HCT116 (cell line): ENCODE measurements around the gene FHL2. TPM values are rescaled to one million over a fixed set of nuclear protein-coding genes. Genes with fewer than 3 reads are reported as not detected.

Experiments used
- ATAC-seq: fragments of 200-7000 bp; cut with Tn5 transposase; 2 replicates; pipeline ENCODE4 v1.9.1; 2020; ENCODE audit warnings: mild to moderate bottlenecking, moderate library complexity
- BruUV-seq: library from RNA; stranded (reverse); fragments of 400-500 nt; replicated peaks from 2 replicates; lab custom pipeline; 2021; lab: Mats Ljungman, UMichigan
- CTCF ChIA-PET: fragments of 300-600 bp; sonication (Branson Sonifier 250); formaldehyde crosslinking; loops from one replicate; lab custom pipeline; 2021; ENCODE audit warnings: antibody characterized with exemption; lab: Charles Lee
- POLR2A ChIA-PET: fragments of 300-600, 350-600 bp; sonication (Branson Sonifier 250); formaldehyde crosslinking; loops from one replicate; lab custom pipeline; 2021; ENCODE audit warnings: antibody characterized with exemption; lab: Charles Lee
- RAD21 ChIA-PET, 2 experiments: fragments of 300-600 bp; sonication (Branson Sonifier 250); formaldehyde crosslinking; loops; one replicate each; lab custom pipeline; 2023; ENCODE audit warnings: low total read pairs in 2 of 2; ENCODE audit not compliant: uncharacterized antibody in 2 of 2, unreplicated experiment in 2 of 2, low non-redundant PET in 1 of 2; lab: Charles Lee
- DNase-seq: peaks from one replicate; pipeline ENCODE4 v3.0.0-alpha.2; 2010; ENCODE audit warnings: low read depth, low spot score
- H2AFZ ChIP-seq: fragments of 200-600 bp; shearing (Covaris generic), sonication (generic); 2 replicates; pipeline ENCODE4 v1.6.1; 2017; ENCODE audit warnings: low read depth, mixed run types, mixed read lengths, antibody characterized with exemption, low read length; ENCODE audit not compliant: poor library complexity, severe bottlenecking
- H3K27ac ChIP-seq: 2 replicates; pipeline ENCODE4 v1.5.1; 2012; ENCODE audit warnings: low read depth, low read length
- H3K27me3 ChIP-seq: fragments of 200-600 bp; sonication (generic); 2 replicates; pipeline ENCODE4 v1.6.1; 2016; ENCODE audit warnings: mixed run types, low read length, mixed read lengths; ENCODE audit not compliant: insufficient read depth
- H3K36me3 ChIP-seq, 2 experiments: fragments of 200-500 bp in 1 of 2; fragments of 200-600 bp in 1 of 2; sonication (Bioruptor generic) in 1 of 2; sonication (generic) in 1 of 2; 2 replicates each; pipeline versions ENCODE4 v1.5.1 to v1.6.1; 2014 to 2016; ENCODE audit warnings: low read length in 2 of 2, inconsistent platforms in 1 of 2, mixed read lengths in 1 of 2, mixed run types in 1 of 2; ENCODE audit not compliant: insufficient read depth in 2 of 2, control insufficient read depth in 1 of 2
- H3K4me1 ChIP-seq, 2 experiments: fragments of 200-600 bp in 1 of 2; sonication (generic) in 1 of 2; 2 replicates each; pipeline versions ENCODE4 v1.5.1 to v1.6.1; 2012 to 2017; ENCODE audit warnings: low read length in 2 of 2, inconsistent platforms in 1 of 2, mild to moderate bottlenecking in 1 of 2, mixed read lengths in 1 of 2, mixed run types in 1 of 2, moderate library complexity in 1 of 2; ENCODE audit not compliant: insufficient read depth in 2 of 2, control insufficient read depth in 1 of 2
- H3K4me2 ChIP-seq: fragments of 200-600 bp; sonication (generic); 2 replicates; pipeline ENCODE4 v1.6.1; 2017; ENCODE audit warnings: mixed run types, low read length, mixed read lengths
- H3K4me3 ChIP-seq, 2 experiments: fragments of 200-600 bp in 1 of 2; sonication (generic) in 1 of 2; replicated peaks in 1 of 2; 2 replicates each; pipeline ENCODE4 v1.5.1; 2011 to 2016; ENCODE audit warnings: low read length in 2 of 2, control low read depth in 1 of 2, low read depth in 1 of 2, mild to moderate bottlenecking in 1 of 2, mixed read lengths in 1 of 2, mixed run types in 1 of 2
- H3K79me2 ChIP-seq: fragments of 200-600 bp; sonication (generic); 2 replicates; pipeline ENCODE4 v1.6.1; 2017; ENCODE audit warnings: mild to moderate bottlenecking, mixed run types, low read length, moderate library complexity, mixed read lengths; ENCODE audit not compliant: insufficient read depth
- H3K9ac ChIP-seq: fragments of 200-600 bp; sonication (generic); 2 replicates; pipeline ENCODE4 v1.6.1; 2016; ENCODE audit warnings: low read length, mixed read lengths
- H3K9me2 ChIP-seq: fragments of 200-600 bp; sonication (generic), shearing (Covaris generic); 2 replicates; pipeline ENCODE4 v1.6.1; 2017; ENCODE audit warnings: mixed run types, mild to moderate bottlenecking, moderate library complexity; ENCODE audit not compliant: insufficient read depth
- H3K9me3 ChIP-seq, 2 experiments: fragments of 200-500 bp in 1 of 2; fragments of 200-600 bp in 1 of 2; sonication (Bioruptor generic) in 1 of 2; sonication (generic) in 1 of 2; 2 replicates each; pipeline ENCODE4 v1.6.1; 2014 to 2017; ENCODE audit warnings: low read length in 2 of 2, mixed read lengths in 2 of 2, inconsistent platforms in 1 of 2, low read depth in 1 of 2, mild to moderate bottlenecking in 1 of 2, mixed run types in 1 of 2, moderate library complexity in 1 of 2; ENCODE audit not compliant: control insufficient read depth in 1 of 2, insufficient read depth in 1 of 2
- H4K20me1 ChIP-seq: fragments of 200-600 bp; sonication (generic), shearing (Covaris generic); 2 replicates; pipeline ENCODE4 v1.6.1; 2017; ENCODE audit warnings: mixed run types, mild to moderate bottlenecking, moderate library complexity; ENCODE audit not compliant: insufficient read depth
- EZH2 ChIP-seq: fragments of 200-600 bp; sonication (generic); IDR thresholded peaks from 2 replicates; pipeline ENCODE4 v1.6.1; 2017; ENCODE audit warnings: antibody characterized with exemption, mixed run types
- EZH2phosphoT487 ChIP-seq: fragments of 200-600 bp; IDR thresholded peaks from 2 replicates; pipeline ENCODE4 v1.6.1; 2018; ENCODE audit warnings: antibody characterized with exemption, borderline replicate concordance
- FOSL1 ChIP-seq: IDR thresholded peaks from 2 replicates; pipeline ENCODE4 v1.6.1; 2012; ENCODE audit warnings: low read depth
- JUND ChIP-seq: IDR thresholded peaks from 2 replicates; pipeline ENCODE4 v1.6.1; 2012
- SP1 ChIP-seq: IDR thresholded peaks from 2 replicates; pipeline ENCODE4 v1.6.1; 2012; ENCODE audit warnings: low read depth
- TCF7L2 ChIP-seq: IDR thresholded peaks from 2 replicates; pipeline ENCODE4 v1.7.0; 2011; ENCODE audit warnings: borderline replicate concordance, inconsistent platforms; ENCODE audit not compliant: insufficient read depth, insufficient read length; ENCODE audit errors: extremely low read depth
- YY1 ChIP-seq: IDR thresholded peaks from 2 replicates; pipeline ENCODE4 v1.6.1; 2011; ENCODE audit warnings: low read length, low read depth, moderate library complexity, mild to moderate bottlenecking; ENCODE audit not compliant: insufficient replicate concordance; ENCODE audit errors: extremely low read depth
- intact Hi-C: fragments of 100-400 bp; cut with micrococcal nuclease; formaldehyde crosslinking; loops from 2 replicates; pipeline ENCODE4 v1.10.0; 2022
- total RNA-seq: library from RNA; stranded (reverse); gene quantifications from one replicate; pipeline ENCODE4 v1.2.1, GENCODE V29; 2021; ENCODE audit not compliant: unreplicated experiment
- TF ChIP-seq, protein P1 (sequence below): IDR thresholded peaks from 2 replicates; pipeline ENCODE4 v1.6.1; 2011; ENCODE audit warnings: mild to moderate bottlenecking, low read length, moderate library complexity; ENCODE audit not compliant: insufficient replicate concordance; ENCODE audit errors: extremely low read depth

FHL2 gene
- total RNA-seq, 1 experiment from 2014 or later: 86.6 TPM

DNA sequence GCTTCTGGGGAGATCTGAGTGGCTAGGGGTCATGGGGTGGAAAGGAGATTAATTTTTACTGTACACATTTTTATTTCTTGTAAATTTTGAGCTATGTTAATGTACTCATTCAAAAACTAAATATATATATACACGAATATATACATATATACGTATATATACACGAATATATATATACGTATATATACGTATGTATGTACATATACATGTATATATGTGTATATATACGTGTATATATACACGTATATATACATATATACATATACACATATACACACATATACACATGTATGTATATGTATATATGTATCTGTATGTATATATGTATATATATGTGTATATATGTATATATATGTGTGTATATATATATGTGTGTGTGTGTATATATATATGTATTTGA, 3.0 kb upstream of the FHL2 start:
- TF ChIP-seq SP1: no peak
- no peak for TF ChIP-seq TCF7L2
- TF ChIP-seq, protein P1, sequence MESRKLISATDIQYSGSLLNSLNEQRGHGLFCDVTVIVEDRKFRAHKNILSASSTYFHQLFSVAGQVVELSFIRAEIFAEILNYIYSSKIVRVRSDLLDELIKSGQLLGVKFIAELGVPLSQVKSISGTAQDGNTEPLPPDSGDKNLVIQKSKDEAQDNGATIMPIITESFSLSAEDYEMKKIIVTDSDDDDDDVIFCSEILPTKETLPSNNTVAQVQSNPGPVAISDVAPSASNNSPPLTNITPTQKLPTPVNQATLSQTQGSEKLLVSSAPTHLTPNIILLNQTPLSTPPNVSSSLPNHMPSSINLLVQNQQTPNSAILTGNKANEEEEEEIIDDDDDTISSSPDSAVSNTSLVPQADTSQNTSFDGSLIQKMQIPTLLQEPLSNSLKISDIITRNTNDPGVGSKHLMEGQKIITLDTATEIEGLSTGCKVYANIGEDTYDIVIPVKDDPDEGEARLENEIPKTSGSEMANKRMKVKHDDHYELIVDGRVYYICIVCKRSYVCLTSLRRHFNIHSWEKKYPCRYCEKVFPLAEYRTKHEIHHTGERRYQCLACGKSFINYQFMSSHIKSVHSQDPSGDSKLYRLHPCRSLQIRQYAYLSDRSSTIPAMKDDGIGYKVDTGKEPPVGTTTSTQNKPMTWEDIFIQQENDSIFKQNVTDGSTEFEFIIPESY: no peak
- no peak for TF ChIP-seq FOSL1
- no peak for TF ChIP-seq JUND
- TF ChIP-seq YY1: no peak
- TF ChIP-seq EZH2phosphoT487: no peak
- no peak for TF ChIP-seq EZH2
- H3K27ac ChIP-seq: no peak overlapping the region
- RAD21 ChIA-PET: no interaction called here

More for the DNA sequence above, 3.0 kb upstream of the FHL2 start:
- Histone ChIP-seq H3K27me3 (no peaks in the 10 kb centered on the region), H3K4me2 (no peak overlapping the region), H3K9me2 (no peaks in the 10 kb centered on the region), H3K4me3 (no peak overlapping the region), H2AFZ (no peak overlapping the region), H3K9ac (no peak overlapping the region), H3K9me3 (no peaks in the 10 kb centered on the region), H3K36me3 (no peaks in the 10 kb centered on the region), H4K20me1 (no peaks in the 10 kb centered on the region), H3K4me1 (peaks cover 35 to 71% of the 10 kb centered on the region in 2 experiments), H3K79me2 (peaks cover 19% of the 10 kb centered on the region)
- ChIA-PET CTCF (no interaction called here), POLR2A (no interaction called here)
- ATAC-seq (no peak), DNase-seq (no peak)
- intact Hi-C loops: loop anchor here (5.0 kb wide), 1 partner anchor 65 kb away; the partner anchor contains the start of gene C2orf49
- no TSS peak for BruUV-seq
